K562 (cell line): ENCODE data around the gene PEX10. TPM values are rescaled to one million over a fixed set of nuclear protein-coding genes. Genes with fewer than 3 reads are reported as not detected.

Experiments
- ARID2 ChIP-seq: fragments of 450-650 bp; IDR thresholded peaks from 2 replicates; pipeline ENCODE4 v1.6.1; 2017; ENCODE audit warnings: antibody characterized with exemption, mild to moderate bottlenecking
- CTBP1 ChIP-seq: fragments of 450-650 bp; IDR thresholded peaks from 2 replicates; pipeline ENCODE4 v1.6.1; 2016; ENCODE audit warnings: borderline replicate concordance
- GTF2A2 ChIP-seq: IDR thresholded peaks from 2 replicates; pipeline ENCODE4 v1.6.1; 2016; ENCODE audit warnings: mild to moderate bottlenecking, missing genetic modification characterization, missing compliant biosample characterization
- HDAC8 ChIP-seq: fragments of 450-650 bp; IDR thresholded peaks from 2 replicates; pipeline ENCODE4 v1.6.1; 2016; ENCODE audit warnings: mild to moderate bottlenecking, missing genetic modification characterization, moderate library complexity, missing compliant biosample characterization
- HNRNPLL ChIP-seq: fragments of 200-400 bp; formaldehyde crosslinking; IDR thresholded peaks from 2 replicates; pipeline ENCODE4 v1.6.1; 2017; ENCODE audit warnings: low read length, low read depth, mild to moderate bottlenecking; ENCODE audit not compliant: poor library complexity, severe bottlenecking
- HSF4 ChIP-seq: fragments of 250-450 bp; sonication (Bioruptor Pico); IDR thresholded peaks from 2 replicates; pipeline ENCODE4 v2.1.2; 2022; ENCODE audit warnings: mild to moderate bottlenecking, moderate library complexity, borderline replicate concordance
- PHTF2 ChIP-seq: fragments of 250-450 bp; sonication (Bioruptor Pico); IDR thresholded peaks from 2 replicates; pipeline ENCODE4 v1.5.0; 2021; ENCODE audit warnings: mild to moderate bottlenecking
- RAD21 ChIP-seq, 2 experiments: fragments of 250-450 bp in 1 of 2; fragments of 450-650 bp in 1 of 2; sonication (Bioruptor Pico) in 1 of 2; formaldehyde crosslinking in 1 of 2; IDR thresholded peaks in 1 of 2; conservative IDR thresholded peaks in 1 of 2; 2 replicates each; pipeline versions ENCODE4 v1.4.0 to v1.8.0; 2020 to 2022; ENCODE audit warnings: mild to moderate bottlenecking in 2 of 2, moderate library complexity in 1 of 2
- REST ChIP-seq, 2 experiments: fragments of 450-650 bp; formaldehyde crosslinking in 1 of 2; IDR thresholded peaks; 2 replicates each; pipeline versions ENCODE4 v1.4.0 to v1.6.1; 2014 to 2020; ENCODE audit warnings: mild to moderate bottlenecking in 2 of 2, borderline replicate concordance in 1 of 2, low read depth in 1 of 2
- SP2 ChIP-seq: IDR thresholded peaks from 2 replicates; pipeline ENCODE4 v1.6.1; 2011; ENCODE audit warnings: mild to moderate bottlenecking, low read depth, low read length, moderate library complexity; ENCODE audit not compliant: poor library complexity, severe bottlenecking; ENCODE audit errors: extremely low read depth
- ZBTB17 ChIP-seq: fragments of 450-650 bp; formaldehyde crosslinking; IDR thresholded peaks from 2 replicates; pipeline ENCODE4 v1.4.0; 2020; ENCODE audit warnings: mild to moderate bottlenecking
- polyA plus RNA-seq, 8 experiments: library from polyadenylated mRNA; depleted of rRNA in 4 of 8; stranded (reverse) in 5 of 8; unstranded in 3 of 8; fragments of >200 nt; fragmentation: Nextera tagmentation in 2 of 8; fragmentation: Illumina TruSeq in 1 of 8; extraction: Ambion mirVana in 2 of 8; extraction: Trizol in 1 of 8; gene quantifications; 2 replicates each; pipeline versions ENCODE4 v1.2.1 to v1.2.3, GENCODE V29; 2011 to 2014; ENCODE audit warnings: inconsistent platforms in 1 of 8, missing spikeins in 1 of 8
- total RNA-seq, 7 experiments: library from RNA; depleted of rRNA in 6 of 7; stranded (reverse); fragments of >200 nt in 6 of 7; fragmentation: Illumina TruSeq in 2 of 7; extraction: Trizol in 2 of 7; gene quantifications; 2 replicates each; pipeline versions ENCODE4 v1.2.1 to v1.2.3, GENCODE V29; 2011 to 2021; ENCODE audit warnings: low replicate concordance in 1 of 7

The PEX10 gene
- total and polyA plus RNA-seq, 9 of the 15 experiments (the other 6 are each of a cell fraction or from before 2014, with no cell fraction given) = 0.03 to 26.2 (median 8.7) TPM

DNA sequence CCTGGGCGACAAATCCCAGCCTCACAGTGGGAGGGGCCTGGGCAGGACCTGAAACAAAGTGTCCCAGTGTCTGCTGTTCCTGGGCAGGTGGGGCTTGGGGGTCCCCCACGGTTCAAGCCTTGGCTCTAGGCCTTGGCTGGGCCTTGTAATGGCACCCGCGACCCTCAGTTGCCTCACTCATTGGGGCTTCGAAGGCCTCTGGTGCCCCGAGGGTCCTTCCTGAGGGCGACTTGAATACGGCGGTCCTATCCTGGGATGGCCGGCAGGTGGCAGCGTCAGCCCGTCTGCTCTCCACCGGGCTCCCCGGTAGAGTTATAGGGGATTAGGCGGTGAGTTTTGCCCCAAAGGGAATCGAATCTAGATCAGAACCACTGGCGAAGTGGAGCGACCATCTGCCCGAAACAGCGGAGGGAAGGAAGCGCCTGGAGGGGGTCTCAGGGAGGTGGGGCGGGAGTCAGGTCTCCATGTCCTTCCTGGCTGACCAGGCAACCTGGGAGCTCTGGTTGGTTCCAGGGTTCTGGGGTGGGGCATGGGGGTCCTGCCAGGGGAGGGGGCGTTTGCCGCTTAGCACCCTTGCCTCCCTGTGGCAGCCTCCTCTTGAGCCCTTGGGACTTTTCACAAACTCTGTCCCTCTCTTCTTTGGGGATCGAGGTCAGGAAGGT is 2.1 kb upstream of the PEX10 start (continued):
- TF ChIP-seq REST (IDR thresholded peaks at IDR 0.05; ENCODE audit: borderline replicate concordance) = peak; percentile 91
- TF ChIP-seq REST (CRISPR knock-in tag; IDR thresholded peaks at IDR 0.05; ENCODE audit: low read depth) = no peak
- TF ChIP-seq ZBTB17 (CRISPR knock-in tag) = no peak
- peak; percentile 83 for TF ChIP-seq ARID2
- TF ChIP-seq HDAC8 (tag) = no peak
- peak; percentile 94 to 97 for TF ChIP-seq RAD21 (CRISPR knock-in tag; conservative IDR thresholded peaks at IDR 0.05 in 1 of 2, IDR thresholded peaks at IDR 0.05 in 1 of 2)
- TF ChIP-seq PHTF2 (CRISPR knock-in tag) = no peak
- TF ChIP-seq HSF4 (CRISPR knock-in tag) = no peak
- TF ChIP-seq SP2 = no peak
- TF ChIP-seq CTBP1 = peak; percentile 33; the same call in 1 of the 2 replicates
- TF ChIP-seq GTF2A2 (tag) = no peak
- peak; percentile 28 for TF ChIP-seq HNRNPLL
